Measurements from ENCODE around the gene ALG9.

DNA sequence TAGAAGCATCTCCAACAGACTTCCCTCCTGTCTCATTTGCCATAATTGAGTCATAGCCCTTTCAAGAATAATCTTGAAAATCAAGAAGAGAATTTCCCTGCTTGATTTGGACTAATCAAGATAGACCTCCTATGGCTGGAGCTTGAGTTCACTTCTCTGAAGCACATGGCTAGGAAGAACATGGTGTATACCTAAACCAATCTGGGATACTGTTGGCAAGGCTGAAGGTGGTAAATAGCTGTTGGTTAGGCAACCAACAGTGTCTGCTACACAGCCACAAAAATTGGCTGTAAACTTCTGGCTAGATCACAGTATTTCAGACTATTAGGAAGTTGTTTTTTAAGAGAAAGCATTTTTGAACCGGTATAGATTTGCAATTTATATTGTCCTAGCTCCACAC lies 35.3 kb upstream of the ALG9 start:
- TF ChIP-seq, protein P1, sequence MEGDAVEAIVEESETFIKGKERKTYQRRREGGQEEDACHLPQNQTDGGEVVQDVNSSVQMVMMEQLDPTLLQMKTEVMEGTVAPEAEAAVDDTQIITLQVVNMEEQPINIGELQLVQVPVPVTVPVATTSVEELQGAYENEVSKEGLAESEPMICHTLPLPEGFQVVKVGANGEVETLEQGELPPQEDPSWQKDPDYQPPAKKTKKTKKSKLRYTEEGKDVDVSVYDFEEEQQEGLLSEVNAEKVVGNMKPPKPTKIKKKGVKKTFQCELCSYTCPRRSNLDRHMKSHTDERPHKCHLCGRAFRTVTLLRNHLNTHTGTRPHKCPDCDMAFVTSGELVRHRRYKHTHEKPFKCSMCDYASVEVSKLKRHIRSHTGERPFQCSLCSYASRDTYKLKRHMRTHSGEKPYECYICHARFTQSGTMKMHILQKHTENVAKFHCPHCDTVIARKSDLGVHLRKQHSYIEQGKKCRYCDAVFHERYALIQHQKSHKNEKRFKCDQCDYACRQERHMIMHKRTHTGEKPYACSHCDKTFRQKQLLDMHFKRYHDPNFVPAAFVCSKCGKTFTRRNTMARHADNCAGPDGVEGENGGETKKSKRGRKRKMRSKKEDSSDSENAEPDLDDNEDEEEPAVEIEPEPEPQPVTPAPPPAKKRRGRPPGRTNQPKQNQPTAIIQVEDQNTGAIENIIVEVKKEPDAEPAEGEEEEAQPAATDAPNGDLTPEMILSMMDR (IDR thresholded peaks at IDR 0.05) = no peak
- no peak for TF ChIP-seq POLR2AphosphoS5 (IDR thresholded peaks at IDR 0.05)

Data from breast epithelium (tissue), 3 donors.